Umbilical cord (tissue), 1 donor: ENCODE data around the gene QPCT. TPM values are rescaled to one million over a fixed set of nuclear protein-coding genes. Genes with fewer than 3 reads are reported as not detected.

ENCODE experiments used
- total RNA-seq: library from RNA; depleted of rRNA; stranded (reverse); fragments of >200 nt; gene quantifications from one replicate; pipeline ENCODE4 v1.2.3, GENCODE V29; 2014; ENCODE audit warnings: low replicate concordance; ENCODE audit not compliant: insufficient read depth

QPCT gene
- total RNA-seq, 1 donor from 2014 or later, result 37.6 TPM

Other genes with a start within 250 kb of the QPCT start
- 38.3 TPM for gene EIF2AK2, start 187.7 kb upstream of the QPCT start, total RNA-seq
- not detected for gene SULT6B1, start 156.0 kb upstream of the QPCT start, total RNA-seq
- 33.7 TPM for gene CEBPZOS, start 148.1 kb upstream of the QPCT start, total RNA-seq
- gene CEBPZ, start 113.0 kb upstream of the QPCT start, total RNA-seq, result 40.9 TPM
- 37.3 TPM for gene NDUFAF7, start 113.0 kb upstream of the QPCT start, total RNA-seq
- gene PRKD3, start 19.8 kb upstream of the QPCT start, total RNA-seq, result 124 TPM